Activated T-cell treated with anti-CD3 and anti-CD28 coated beads, Interleukin-2, amount 50 U/mL, for 24 hours (primary cell): ENCODE measurements around the gene ATP9B.
"Not testable (repeated sequence)": the region's sequence is repeated elsewhere in the genome, so short reads cannot be mapped to it uniquely, and the experiment has no call there.

ENCODE experiments used
- DNase-seq: peaks from one replicate; pipeline ENCODE4 v3.0.0-alpha.2; 2020
- H3K27ac Mint-ChIP-seq: 2 replicates; pipeline ENCODE4 v1.8.0; 2020; ENCODE audit warnings: mild to moderate bottlenecking, mixed read lengths
- H3K27me3 Mint-ChIP-seq: 2 replicates; pipeline ENCODE4 v1.8.0; 2020; ENCODE audit warnings: mixed read lengths
- H3K36me3 Mint-ChIP-seq: 2 replicates; pipeline ENCODE4 v1.8.0; 2020; ENCODE audit warnings: low read depth, mixed read lengths
- H3K4me1 Mint-ChIP-seq: 2 replicates; pipeline ENCODE4 v1.8.0; 2020; ENCODE audit warnings: low read depth, mixed read lengths
- H3K4me3 Mint-ChIP-seq: 2 replicates; pipeline ENCODE4 v1.8.0; 2020; ENCODE audit warnings: mild to moderate bottlenecking, moderate library complexity, mixed read lengths
- H3K9me3 Mint-ChIP-seq: 2 replicates; pipeline ENCODE4 v1.8.0; 2020; ENCODE audit warnings: mixed read lengths

ATP9B gene

GRCh38 chr18:79271812-79272211 is 202.6 kb downstream of the ATP9B start:
- peaks cover 16% of the 10 kb centered on the region for H3K4me1 Mint-ChIP-seq
- H3K27ac Mint-ChIP-seq, H3K9me3 Mint-ChIP-seq, DNase-seq, H3K27me3 Mint-ChIP-seq, H3K4me3 Mint-ChIP-seq: not testable (repeated sequence)
- H3K36me3 Mint-ChIP-seq: peaks cover 67% of the 10 kb centered on the region

- no peak for DNase-seq
- no peak overlapping the region for H3K27ac Mint-ChIP-seq
- H3K36me3 Mint-ChIP-seq: peaks cover 72% of the 10 kb centered on the region
- no peak overlapping the region for H3K4me3 Mint-ChIP-seq
- H3K27me3 Mint-ChIP-seq: no peaks in the 10 kb centered on the region
- H3K9me3 Mint-ChIP-seq: peaks cover 2% of the 10 kb centered on the region
- H3K4me1 Mint-ChIP-seq: peaks cover 16% of the 10 kb centered on the region
These were observed 203.7 kb downstream of the ATP9B start for GRCh38 chr18:79272916-79273315.

- DNase-seq: no peak
- Mint-ChIP-seq H3K36me3 (peaks cover 72% of the 10 kb centered on the region), H3K4me3 (no peak overlapping the region), H3K27ac (no peak overlapping the region), H3K9me3 (peaks cover 2% of the 10 kb centered on the region), H3K27me3 (no peaks in the 10 kb centered on the region), H3K4me1 (peaks cover 16% of the 10 kb centered on the region)
These were observed 205.6 kb downstream of the ATP9B start for GRCh38 chr18:79274823-79275222.

GRCh38 chr18:79275461-79275860 is 206.3 kb downstream of the ATP9B start:
- peaks cover 16% of the 10 kb centered on the region for H3K4me1 Mint-ChIP-seq
- H3K27ac Mint-ChIP-seq: no peak overlapping the region
- H3K36me3 Mint-ChIP-seq: peaks cover 75% of the 10 kb centered on the region
- no peak for DNase-seq
- no peaks in the 10 kb centered on the region for H3K27me3 Mint-ChIP-seq
- H3K4me3 Mint-ChIP-seq: no peak overlapping the region
- peaks cover 2% of the 10 kb centered on the region for H3K9me3 Mint-ChIP-seq

- DNase-seq: no peak
- Mint-ChIP-seq H3K36me3 (peaks cover 75% of the 10 kb centered on the region), H3K27ac (peak overlapping the region; percentile 52), H3K4me3 (no peak overlapping the region), H3K9me3 (no peaks in the 10 kb centered on the region), H3K4me1 (peaks cover 16% of the 10 kb centered on the region), H3K27me3 (no peaks in the 10 kb centered on the region)
These were observed 206.8 kb downstream of the ATP9B start for GRCh38 chr18:79275992-79276391.

- peaks cover 80% of the 10 kb centered on the region for H3K36me3 Mint-ChIP-seq
- H3K27ac Mint-ChIP-seq: no peak overlapping the region
- H3K4me1 Mint-ChIP-seq: peaks cover 16% of the 10 kb centered on the region
- H3K4me3 Mint-ChIP-seq: no peak overlapping the region
- no peaks in the 10 kb centered on the region for H3K27me3 Mint-ChIP-seq
- DNase-seq: no peak
- H3K9me3 Mint-ChIP-seq: peaks cover under 1% of the 10 kb centered on the region
These were observed 209.7 kb downstream of the ATP9B start for GRCh38 chr18:79278896-79279295.

- H3K27ac Mint-ChIP-seq: no peak overlapping the region
- peaks cover 4% of the 10 kb centered on the region for H3K9me3 Mint-ChIP-seq
- H3K4me1 Mint-ChIP-seq: no peaks in the 10 kb centered on the region
- no peak overlapping the region for H3K4me3 Mint-ChIP-seq
- H3K36me3 Mint-ChIP-seq: peaks cover 57% of the 10 kb centered on the region
- no peaks in the 10 kb centered on the region for H3K27me3 Mint-ChIP-seq
- no peak for DNase-seq
These were observed 214.1 kb downstream of the ATP9B start for GRCh38 chr18:79283131-79283810.

- H3K4me3 Mint-ChIP-seq: no peak overlapping the region
- H3K9me3 Mint-ChIP-seq: peaks cover 4% of the 10 kb centered on the region
- no peak for DNase-seq
- H3K36me3 Mint-ChIP-seq: peaks cover 52% of the 10 kb centered on the region
- no peaks in the 10 kb centered on the region for H3K27me3 Mint-ChIP-seq
- no peak overlapping the region for H3K27ac Mint-ChIP-seq
- H3K4me1 Mint-ChIP-seq: peaks cover under 1% of the 10 kb centered on the region
These were observed 214.7 kb downstream of the ATP9B start for GRCh38 chr18:79283929-79284328.

GRCh38 chr18:79285191-79285590 is 216.0 kb downstream of the ATP9B start:
- not testable (repeated sequence) for DNase-seq, H3K4me1 Mint-ChIP-seq, H3K9me3 Mint-ChIP-seq, H3K4me3 Mint-ChIP-seq, H3K27me3 Mint-ChIP-seq, H3K27ac Mint-ChIP-seq
- peaks cover 50% of the 10 kb centered on the region for H3K36me3 Mint-ChIP-seq

- not testable (repeated sequence) for H3K27ac Mint-ChIP-seq, H3K4me3 Mint-ChIP-seq, DNase-seq, H3K27me3 Mint-ChIP-seq, H3K9me3 Mint-ChIP-seq, H3K4me1 Mint-ChIP-seq
- peaks cover 48% of the 10 kb centered on the region for H3K36me3 Mint-ChIP-seq
These were observed 221.2 kb downstream of the ATP9B start for GRCh38 chr18:79290409-79290808.

GRCh38 chr18:79290876-79291275 is 221.7 kb downstream of the ATP9B start:
- peaks cover 9% of the 10 kb centered on the region for H3K4me1 Mint-ChIP-seq
- no peaks in the 10 kb centered on the region for H3K9me3 Mint-ChIP-seq
- H3K4me3 Mint-ChIP-seq: no peak overlapping the region
- no peak for DNase-seq
- H3K27ac Mint-ChIP-seq: no peak overlapping the region
- peaks cover 46% of the 10 kb centered on the region for H3K36me3 Mint-ChIP-seq
- H3K27me3 Mint-ChIP-seq: no peaks in the 10 kb centered on the region

- Mint-ChIP-seq H3K4me3 (no peak overlapping the region), H3K27me3 (no peaks in the 10 kb centered on the region), H3K36me3 (peaks cover 63% of the 10 kb centered on the region), H3K9me3 (no peaks in the 10 kb centered on the region), H3K27ac (no peak overlapping the region), H3K4me1 (peaks cover 6% of the 10 kb centered on the region)
- no peak for DNase-seq
These were observed 225.0 kb downstream of the ATP9B start for GRCh38 chr18:79294235-79294634.

GRCh38 chr18:79299272-79299671 is 230.1 kb downstream of the ATP9B start:
- Mint-ChIP-seq H3K27ac (no peak overlapping the region), H3K36me3 (peaks cover 51% of the 10 kb centered on the region), H3K27me3 (no peaks in the 10 kb centered on the region), H3K9me3 (no peaks in the 10 kb centered on the region), H3K4me1 (no peaks in the 10 kb centered on the region), H3K4me3 (no peak overlapping the region)
- DNase-seq: no peak

- Mint-ChIP-seq H3K27ac (no peak overlapping the region), H3K4me1 (no peaks in the 10 kb centered on the region), H3K9me3 (no peaks in the 10 kb centered on the region), H3K4me3 (no peak overlapping the region), H3K27me3 (no peaks in the 10 kb centered on the region), H3K36me3 (peaks cover 51% of the 10 kb centered on the region)
- no peak for DNase-seq
These were observed 230.5 kb downstream of the ATP9B start for GRCh38 chr18:79299711-79300110.

- H3K36me3 Mint-ChIP-seq: peaks cover 57% of the 10 kb centered on the region
- H3K27ac Mint-ChIP-seq: no peak overlapping the region
- H3K4me1 Mint-ChIP-seq: no peaks in the 10 kb centered on the region
- no peaks in the 10 kb centered on the region for H3K27me3 Mint-ChIP-seq
- no peak for DNase-seq
- H3K4me3 Mint-ChIP-seq: no peak overlapping the region
- no peaks in the 10 kb centered on the region for H3K9me3 Mint-ChIP-seq
These were observed 231.2 kb downstream of the ATP9B start for GRCh38 chr18:79300413-79300812.

- H3K9me3 Mint-ChIP-seq: no peaks in the 10 kb centered on the region
- no peak overlapping the region for H3K4me3 Mint-ChIP-seq
- H3K27ac Mint-ChIP-seq: no peak overlapping the region
- no peaks in the 10 kb centered on the region for H3K27me3 Mint-ChIP-seq
- H3K4me1 Mint-ChIP-seq: no peaks in the 10 kb centered on the region
- peaks cover 68% of the 10 kb centered on the region for H3K36me3 Mint-ChIP-seq
- no peak for DNase-seq
These were observed 232.9 kb downstream of the ATP9B start for GRCh38 chr18:79302120-79302519.
